GM12891 (cell line): Measurements from ENCODE around the gene DPH1.

Experiments
- DNase-seq: peaks from one replicate; pipeline ENCODE4 v3.0.0; 2011; ENCODE audit warnings: low spot score; ENCODE audit not compliant: insufficient read length
- FAIRE-seq: peaks from 2 replicates; lab custom pipeline; 2011; peaks lifted over from hg19 to GRCh38; lab: Jason Lieb, UNC
- PAX5 ChIP-seq: IDR thresholded peaks from 2 replicates; pipeline ENCODE4 v1.6.1; 2011; ENCODE audit warnings: low read length, moderate library complexity, mild to moderate bottlenecking; ENCODE audit not compliant: insufficient read depth, severe bottlenecking
- POLR2A ChIP-seq: IDR thresholded peaks from 2 replicates; pipeline ENCODE4 v1.6.1; 2011; ENCODE audit warnings: low read depth, low read length, control low read depth
- POLR2AphosphoS5 ChIP-seq: IDR thresholded peaks from 2 replicates; pipeline ENCODE4 v1.6.1; 2011; ENCODE audit warnings: low read depth, low read length, control low read depth
- POU2F2 ChIP-seq: IDR thresholded peaks from 2 replicates; pipeline ENCODE4 v1.6.1; 2011; ENCODE audit warnings: low read depth, mild to moderate bottlenecking, control low read depth, low read length, moderate library complexity
- SPI1 ChIP-seq: IDR thresholded peaks from 2 replicates; pipeline ENCODE4 v1.6.1; 2011; ENCODE audit warnings: low read depth, low read length, control low read depth
- TAF1 ChIP-seq: IDR thresholded peaks from 2 replicates; pipeline ENCODE4 v1.6.1; 2011; ENCODE audit warnings: low read depth, low read length, control low read depth

The DPH1 gene

DNA sequence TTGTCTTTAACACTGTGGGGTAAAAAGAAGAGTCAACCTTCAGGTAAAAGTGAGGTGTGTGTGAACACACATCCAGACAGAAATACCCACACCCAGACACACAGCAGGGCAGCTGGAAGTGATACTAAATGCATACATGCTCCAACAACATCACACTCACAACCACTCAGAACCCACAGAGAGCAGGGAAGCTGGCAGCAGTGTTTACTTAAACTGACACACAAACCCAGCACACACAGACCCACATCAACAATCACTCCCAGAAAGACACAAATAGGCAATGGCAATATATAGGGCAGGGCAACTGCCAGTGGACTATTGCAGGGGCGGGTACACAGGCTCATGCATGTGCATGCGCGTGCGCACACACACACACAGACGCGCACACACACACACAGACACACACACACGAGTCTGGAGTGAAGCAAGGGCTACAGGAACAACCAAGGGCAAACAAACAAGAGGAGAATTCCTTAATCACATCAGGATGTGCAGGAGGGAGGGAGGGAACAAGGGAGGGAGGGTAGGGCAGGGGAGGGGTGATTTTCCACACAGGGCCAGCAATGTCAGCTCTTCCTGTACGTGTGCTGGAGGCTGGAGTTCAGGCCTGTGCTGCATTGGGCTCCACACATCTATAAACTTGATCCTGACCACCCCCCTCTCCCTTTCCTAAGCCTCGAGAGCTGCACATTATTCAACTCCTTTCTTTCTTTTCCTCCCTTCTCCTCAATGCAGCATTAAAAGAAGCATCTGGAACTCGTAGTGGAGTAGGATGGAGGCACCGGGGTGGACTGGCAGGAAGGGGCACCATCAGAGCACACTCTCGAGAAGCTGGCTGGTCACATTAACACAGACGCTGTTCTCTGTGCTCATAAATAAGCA is 55.1 kb downstream of the DPH1 start:
- TF ChIP-seq SPI1 = no peak
- TF ChIP-seq POLR2AphosphoS5 = 0 out of 2 replicates have a peak, but pooled peaks have one; percentile 26
- DNase-seq (no peak), FAIRE-seq (peak; percentile 58)

DNA sequence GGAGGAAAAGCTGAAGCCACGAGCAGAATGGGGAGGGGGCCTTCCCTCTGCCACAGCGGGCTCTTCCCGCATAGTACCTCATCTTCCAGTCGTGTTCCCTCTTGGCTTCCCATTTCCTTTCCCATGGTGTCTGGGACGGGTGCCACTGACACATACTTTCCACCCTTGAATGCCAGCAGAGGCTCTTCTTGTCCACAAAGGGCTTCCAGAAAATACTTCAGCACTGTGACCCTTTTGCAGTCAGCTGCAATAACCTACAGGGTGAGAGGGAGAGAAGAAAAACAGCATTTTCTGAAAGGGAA is 55.6 kb downstream of the DPH1 start:
- peak; percentile 20 for FAIRE-seq
- no peak for TF ChIP-seq TAF1
- no peak for DNase-seq

DNA sequence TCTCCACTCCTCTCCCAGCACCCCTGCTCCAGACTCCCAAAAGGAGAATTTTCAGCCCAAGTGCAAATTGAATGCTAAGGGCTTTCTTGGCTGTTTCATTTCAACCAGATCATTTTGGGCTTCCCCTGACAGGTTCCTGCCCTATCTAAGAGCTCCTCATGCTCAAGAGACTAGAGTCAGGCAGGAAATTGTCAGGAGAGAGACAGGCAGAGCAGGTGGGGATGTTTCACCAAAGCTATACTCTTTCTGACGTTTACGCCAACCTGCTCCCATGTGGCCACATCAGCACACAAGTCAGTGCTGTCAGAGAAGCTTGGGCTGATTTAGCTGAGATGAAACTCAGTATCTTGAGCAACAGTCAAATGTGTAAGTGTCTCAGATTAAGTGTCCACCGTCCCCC is 56.4 kb downstream of the DPH1 start:
- TF ChIP-seq TAF1 (no peak; the same call in 1 of the 2 replicates), SPI1 (no peak), PAX5 (no peak), POU2F2 (no peak), POLR2AphosphoS5 (no peak), POLR2A (no peak)
- FAIRE-seq (no peak), DNase-seq (no peak)

DNA sequence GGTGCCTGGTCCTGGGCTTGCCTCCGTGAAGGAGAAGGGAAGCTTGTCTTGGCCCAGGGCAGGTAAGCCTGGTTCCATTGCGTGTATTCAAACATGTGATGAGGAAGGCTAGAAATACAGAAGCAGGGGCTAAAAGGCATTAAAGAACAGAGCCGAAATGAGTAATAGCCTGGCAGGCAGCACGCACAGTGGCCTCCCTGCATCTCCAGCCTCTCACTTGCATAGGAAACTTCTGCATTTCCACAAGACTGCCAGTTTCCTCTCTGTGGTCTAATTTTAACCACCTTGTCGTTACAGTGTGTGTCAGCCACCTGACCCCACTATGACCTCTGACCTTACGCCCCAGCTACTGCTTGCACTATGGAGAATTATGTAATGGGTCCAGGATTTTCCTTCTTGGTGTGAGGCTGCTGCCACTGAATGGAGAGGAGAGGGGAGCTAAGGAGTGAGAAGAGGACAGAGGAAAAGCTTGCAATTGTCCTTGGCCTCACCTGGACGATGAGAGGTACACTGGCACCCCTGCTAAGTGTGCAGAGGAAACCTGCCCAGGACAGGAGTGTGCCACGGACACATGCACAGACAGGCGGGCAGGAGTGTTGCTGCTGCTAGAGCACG is 57.8 kb downstream of the DPH1 start:
- peak; percentile 99 for FAIRE-seq
- DNase-seq = no peak
- TF ChIP-seq TAF1 = no peak
- peak; percentile 73 for TF ChIP-seq SPI1
- TF ChIP-seq POLR2A = no peak
- peak; percentile 95 for TF ChIP-seq POU2F2
- TF ChIP-seq PAX5 = no peak
- TF ChIP-seq POLR2AphosphoS5 = no peak

DNA sequence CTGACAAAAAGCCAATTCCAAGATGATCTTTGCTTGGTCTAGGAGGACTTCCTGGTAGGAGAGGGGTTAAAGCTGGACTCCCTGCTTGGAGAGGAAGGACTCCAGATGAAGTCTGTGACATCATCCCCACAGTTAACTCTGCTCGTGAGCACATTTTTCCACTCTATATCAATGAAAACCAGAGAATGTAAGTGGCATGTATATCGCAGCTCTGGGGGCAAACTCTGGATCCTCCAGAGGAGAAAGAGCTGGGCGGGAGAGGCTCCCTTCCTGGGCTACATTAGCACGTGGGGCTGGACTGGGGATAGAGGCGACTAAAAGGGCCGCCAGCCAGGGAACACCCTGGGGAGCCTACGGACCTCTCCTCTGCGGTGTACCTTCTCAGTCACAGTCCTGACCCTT is 59.1 kb downstream of the DPH1 start:
- FAIRE-seq = peak; percentile 82
- no peak for DNase-seq
- TF ChIP-seq TAF1 (no peak), POLR2AphosphoS5 (no peak), POLR2A (no peak; the same call in 1 of the 2 replicates), POU2F2 (no peak), PAX5 (no peak), SPI1 (no peak)

DNA sequence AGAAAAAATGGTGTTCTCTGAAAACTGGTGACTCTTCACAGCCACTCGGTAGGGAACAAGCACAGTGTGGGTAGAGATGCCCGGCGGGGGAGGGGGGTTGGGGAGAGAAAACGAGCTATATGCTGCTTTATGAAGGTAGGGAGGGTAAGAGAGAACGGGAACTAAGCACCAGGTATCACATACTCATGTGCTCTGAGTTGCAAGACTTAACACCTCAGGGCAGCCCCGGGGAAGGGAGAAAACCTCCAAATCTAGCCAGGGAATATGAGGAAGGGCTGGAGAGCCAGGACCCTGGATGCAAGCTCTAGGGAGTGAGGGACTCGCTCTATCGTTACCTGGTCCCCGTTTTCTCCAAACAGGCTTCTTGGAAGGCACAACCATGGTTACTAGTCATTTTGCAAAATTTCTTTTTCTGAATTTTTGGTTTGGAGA is 60.3 kb downstream of the DPH1 start:
- DNase-seq = no peak
- FAIRE-seq = peak; percentile 94
- TF ChIP-seq POLR2A = 0 out of 2 replicates have a peak, but pooled peaks have one; percentile 48
- TF ChIP-seq SPI1 = no peak
- TF ChIP-seq TAF1 = no peak
- peak; percentile 59; the same call in 1 of the 2 replicates for TF ChIP-seq POU2F2
- peak; percentile 78 for TF ChIP-seq POLR2AphosphoS5
- no peak for TF ChIP-seq PAX5

DNA sequence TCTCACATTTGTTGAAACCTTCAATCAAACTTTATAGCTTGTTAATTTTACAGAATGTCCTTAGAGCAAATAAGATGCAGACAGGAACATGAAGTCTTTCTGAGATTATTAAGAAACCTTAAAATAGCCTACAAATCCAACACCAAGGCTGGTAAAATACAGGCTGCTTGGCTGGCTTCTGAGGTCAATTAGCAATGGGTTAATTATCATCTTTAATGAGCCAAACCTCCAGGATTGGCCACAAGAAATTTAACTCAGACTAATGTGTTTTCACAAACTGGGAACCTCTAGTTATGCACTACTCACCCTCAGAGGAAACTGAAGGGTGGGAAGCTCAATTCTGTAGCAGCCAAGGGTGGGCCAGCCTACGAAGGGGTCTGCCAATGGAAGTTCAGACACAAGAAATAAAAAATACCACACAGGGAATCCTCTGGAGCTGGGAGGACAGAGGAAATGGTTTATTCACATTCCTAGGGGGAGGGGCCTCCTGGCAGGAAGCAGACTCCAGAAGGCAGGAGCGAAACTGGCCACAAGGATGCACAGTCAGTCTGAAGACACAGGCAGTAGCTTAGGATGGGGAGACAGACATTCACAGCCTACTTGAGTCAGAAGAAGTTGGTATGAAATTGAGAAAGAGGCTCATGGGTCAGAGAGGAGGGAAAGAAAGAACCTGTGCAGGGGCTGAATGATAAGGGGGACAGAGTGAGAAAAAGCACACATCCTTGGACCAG is 61.0 kb downstream of the DPH1 start:
- peak; percentile 62 for FAIRE-seq
- TF ChIP-seq POLR2A = peak; percentile 72
- TF ChIP-seq SPI1 = no peak
- TF ChIP-seq POLR2AphosphoS5 = peak; percentile 76; the same call in 1 of the 2 replicates
- TF ChIP-seq TAF1 = no peak
- no peak for TF ChIP-seq PAX5
- TF ChIP-seq POU2F2 = no peak; the same call in 1 of the 2 replicates
- no peak for DNase-seq

DNA sequence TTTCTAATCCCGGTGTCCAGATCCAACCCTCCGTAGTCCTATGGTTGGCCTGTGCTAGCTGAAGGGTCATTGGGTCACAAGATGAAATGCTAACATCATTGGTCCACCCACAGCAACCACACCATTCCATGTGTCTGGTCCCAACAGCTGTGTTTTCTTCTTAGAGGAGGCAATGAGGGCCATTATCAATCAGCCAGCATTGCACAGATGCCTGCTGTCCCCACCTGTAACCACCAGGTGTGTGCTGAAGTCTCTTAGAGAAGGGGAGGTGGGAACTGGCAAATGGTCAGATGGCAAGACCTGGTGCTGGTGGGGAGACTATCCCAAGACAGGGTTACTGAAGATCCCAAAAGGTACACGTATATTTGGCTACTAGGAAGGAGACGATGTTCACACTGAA is 62.3 kb downstream of the DPH1 start:
- no peak for DNase-seq
- peak; percentile 5 for FAIRE-seq
- no peak for TF ChIP-seq POLR2A
- no peak for TF ChIP-seq TAF1
- no peak for TF ChIP-seq POLR2AphosphoS5
- no peak for TF ChIP-seq SPI1
- no peak for TF ChIP-seq POU2F2
- TF ChIP-seq PAX5 = no peak

DNA sequence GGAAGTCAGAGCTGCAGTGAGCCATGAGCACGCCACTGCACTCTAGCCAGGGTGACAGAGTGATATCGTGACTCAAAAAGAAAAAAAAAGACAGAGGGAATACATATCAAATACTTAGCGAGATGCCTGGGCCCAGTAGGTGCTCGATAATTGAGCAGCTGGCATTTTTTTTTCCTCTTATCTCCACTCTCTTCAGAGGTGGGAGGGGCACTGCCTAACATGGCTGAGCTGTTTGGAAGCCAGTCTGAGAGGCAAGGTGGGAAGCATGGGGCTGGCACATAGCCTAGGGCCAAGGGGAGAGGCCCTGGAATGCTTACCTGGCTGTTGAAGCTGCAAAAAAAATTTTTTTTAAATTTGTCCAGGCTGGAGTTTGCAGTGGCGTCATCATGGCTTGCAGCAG is 63.4 kb downstream of the DPH1 start:
- FAIRE-seq = no peak
- no peak for DNase-seq
- TF ChIP-seq POU2F2 (no peak), POLR2A (no peak), SPI1 (no peak), TAF1 (no peak), POLR2AphosphoS5 (no peak), PAX5 (no peak)
